ENCODE measurements around the gene CHRNB1.

CHRNB1 gene

GRCh38 chr17:7486181-7486580 lies 41.3 kb downstream of the CHRNB1 start:
- no peak for DNase-seq

- no peak for DNase-seq
Measured at GRCh38 chr17:7490144-7490543, 45.3 kb downstream of the CHRNB1 start.

- DNase-seq, result no peak
Measured at GRCh38 chr17:7491583-7491982, 46.7 kb downstream of the CHRNB1 start.

GRCh38 chr17:7493941-7494340 lies 49.1 kb downstream of the CHRNB1 start:
- DNase-seq, result no peak

GRCh38 chr17:7495906-7496434 lies 51.1 kb downstream of the CHRNB1 start:
- no peak for DNase-seq

- DNase-seq, result no peak
Measured at GRCh38 chr17:7496470-7497183, 51.8 kb downstream of the CHRNB1 start.

- no peak for DNase-seq
Measured at GRCh38 chr17:7497228-7497627, 52.4 kb downstream of the CHRNB1 start.

- no peak for DNase-seq
Measured at GRCh38 chr17:7497636-7498035, 52.8 kb downstream of the CHRNB1 start.

- DNase-seq, result no peak
Measured at GRCh38 chr17:7499161-7499560, 54.3 kb downstream of the CHRNB1 start.

- no peak for DNase-seq
Measured at GRCh38 chr17:7501729-7502128, 56.9 kb downstream of the CHRNB1 start.

- no peak for DNase-seq
Measured at GRCh38 chr17:7502171-7502847, 57.4 kb downstream of the CHRNB1 start.

GRCh38 chr17:7502987-7503386 lies 58.1 kb downstream of the CHRNB1 start:
- no peak for DNase-seq

- DNase-seq, result no peak
Measured at GRCh38 chr17:7503521-7503920, 58.7 kb downstream of the CHRNB1 start.
